WTC11 (cell line): ENCODE results near the gene GCDH. TPM values are rescaled to one million over a fixed set of nuclear protein-coding genes. Genes with fewer than 3 reads are reported as not detected.

Experiments
- ATAC-seq: fragments of 200-7000 bp; cut with Tn5 transposase; 2 replicates; pipeline ENCODE4 v1.10.0; 2021; ENCODE audit warnings: mild to moderate bottlenecking, moderate library complexity
- CTCF ChIA-PET: fragments of 300-600 bp; sonication (Branson Sonifier 250); formaldehyde crosslinking; loops from one replicate; lab custom pipeline; 2021; ENCODE audit warnings: antibody characterized with exemption; lab: Charles Lee
- POLR2A ChIA-PET: fragments of 350-600 bp; sonication (Branson Sonifier 250); formaldehyde crosslinking; loops from one replicate; lab custom pipeline; 2021; ENCODE audit warnings: antibody characterized with exemption; lab: Charles Lee
- DNase-seq: peaks from one replicate; pipeline ENCODE4 v3.0.0; 2021; ENCODE audit warnings: low spot score
- H3K27ac Mint-ChIP-seq: 2 replicates; pipeline ENCODE4 v1.8.0; 2021; ENCODE audit warnings: mixed read lengths
- H3K27me3 Mint-ChIP-seq: 2 replicates; pipeline ENCODE4 v1.8.0; 2021; ENCODE audit warnings: low read depth, mild to moderate bottlenecking, moderate library complexity, mixed read lengths
- H3K36me3 Mint-ChIP-seq: 2 replicates; pipeline ENCODE4 v1.8.0; 2021; ENCODE audit warnings: mixed read lengths
- H3K4me1 Mint-ChIP-seq: 2 replicates; pipeline ENCODE4 v1.8.0; 2022; ENCODE audit warnings: mixed read lengths
- H3K4me3 Mint-ChIP-seq: 2 replicates; pipeline ENCODE4 v1.8.0; 2021; ENCODE audit warnings: mild to moderate bottlenecking, moderate library complexity, mixed read lengths
- H3K9me3 Mint-ChIP-seq: 2 replicates; pipeline ENCODE4 v1.8.0; 2021; ENCODE audit warnings: mixed read lengths
- AR ChIP-seq: fragments of 250-450 bp; sonication (Bioruptor Pico); IDR thresholded peaks from 2 replicates; pipeline ENCODE4 v1.9.0; 2021; ENCODE audit warnings: mild to moderate bottlenecking
- ELF4 ChIP-seq: sonication (generic); formaldehyde crosslinking; IDR thresholded peaks from 2 replicates; pipeline ENCODE4 v1.8.1; 2022; ENCODE audit warnings: low read depth, mild to moderate bottlenecking, moderate library complexity, missing genetic modification reagents
- ETV6 ChIP-seq: sonication (generic); formaldehyde crosslinking; IDR thresholded peaks from 2 replicates; pipeline ENCODE4 v1.8.1; 2022; ENCODE audit warnings: mild to moderate bottlenecking, missing genetic modification reagents
- GABPB1 ChIP-seq: sonication (generic); formaldehyde crosslinking; IDR thresholded peaks from 2 replicates; pipeline ENCODE4 v1.8.1; 2023; ENCODE audit warnings: mild to moderate bottlenecking, missing genetic modification reagents
- GRHL2 ChIP-seq: fragments of 250-450 bp; sonication (Bioruptor Pico); IDR thresholded peaks from 2 replicates; pipeline ENCODE4 v1.8.0; 2022; ENCODE audit warnings: mild to moderate bottlenecking, moderate library complexity; ENCODE audit not compliant: insufficient replicate concordance, severe bottlenecking
- NR3C1 ChIP-seq: sonication (generic); formaldehyde crosslinking; conservative IDR thresholded peaks from 2 replicates; pipeline ENCODE4 v1.8.1; 2023; ENCODE audit warnings: low read depth, mild to moderate bottlenecking, missing genetic modification reagents
- PREB ChIP-seq: sonication (generic); formaldehyde crosslinking; IDR thresholded peaks from 2 replicates; pipeline ENCODE4 v1.8.1; 2022; ENCODE audit warnings: mild to moderate bottlenecking, missing genetic modification reagents, moderate library complexity, borderline replicate concordance
- SMAD3 ChIP-seq: sonication (generic); formaldehyde crosslinking; IDR thresholded peaks from 2 replicates; pipeline ENCODE4 v1.8.0; 2022; ENCODE audit warnings: missing genetic modification reagents, mild to moderate bottlenecking, borderline replicate concordance
- STAT6 ChIP-seq: sonication (generic); formaldehyde crosslinking; conservative IDR thresholded peaks from 2 replicates; pipeline ENCODE4 v1.8.1; 2023; ENCODE audit warnings: mild to moderate bottlenecking, low read depth, missing genetic modification reagents, moderate library complexity
- ZBTB21 ChIP-seq: sonication (generic); formaldehyde crosslinking; IDR thresholded peaks from 2 replicates; pipeline ENCODE4 v1.8.1; 2023; ENCODE audit warnings: mild to moderate bottlenecking, missing genetic modification reagents, borderline replicate concordance
- ZNF138 ChIP-seq: sonication (generic); formaldehyde crosslinking; conservative IDR thresholded peaks from 2 replicates; pipeline ENCODE4 v1.8.1; 2022; ENCODE audit warnings: mild to moderate bottlenecking, moderate library complexity, missing genetic modification reagents
- ZNF219 ChIP-seq: sonication (generic); formaldehyde crosslinking; IDR thresholded peaks from 2 replicates; pipeline ENCODE4 v1.8.0; 2023; ENCODE audit warnings: missing genetic modification reagents, mild to moderate bottlenecking, borderline replicate concordance
- ZNF317 ChIP-seq: sonication (generic); formaldehyde crosslinking; IDR thresholded peaks from 2 replicates; pipeline ENCODE4 v1.8.1; 2023; ENCODE audit warnings: low read depth, mild to moderate bottlenecking, moderate library complexity, missing genetic modification reagents, borderline replicate concordance
- ZNF416 ChIP-seq: fragments of 250-450 bp; sonication (Bioruptor Pico); IDR thresholded peaks from 2 replicates; pipeline ENCODE4 v1.9.0; 2021; ENCODE audit warnings: mild to moderate bottlenecking, inconsistent platforms
- ZNF423 ChIP-seq: fragments of 250-450 bp; sonication (Bioruptor Pico); IDR thresholded peaks from 2 replicates; pipeline ENCODE4 v2.1.2; 2022; ENCODE audit warnings: mild to moderate bottlenecking, moderate library complexity
- ZNF425 ChIP-seq: fragments of 250-450 bp; sonication (Bioruptor Pico); conservative IDR thresholded peaks from 2 replicates; pipeline ENCODE4 v1.9.0; 2021; ENCODE audit warnings: mild to moderate bottlenecking
- ZNF512 ChIP-seq: sonication (generic); formaldehyde crosslinking; IDR thresholded peaks from 2 replicates; pipeline ENCODE4 v1.8.1; 2022; ENCODE audit warnings: missing genetic modification reagents, borderline replicate concordance
- total RNA-seq: library from RNA; stranded (reverse); gene quantifications from 3 replicates; pipeline ENCODE4 v1.2.3, GENCODE V29; 2021

Gene GCDH
- total RNA-seq, 1 experiment from 2014 or later = 69.0 TPM

- no peak for TF ChIP-seq ZNF512 (CRISPR knock-in tag)
- no peak for TF ChIP-seq AR (CRISPR knock-in tag)
- no peak for TF ChIP-seq ZNF423
- no peak for TF ChIP-seq ZNF219
- TF ChIP-seq ZNF416 = no peak
- TF ChIP-seq ETV6 (CRISPR knock-in tag) = no peak
- TF ChIP-seq NR3C1 (CRISPR knock-in tag) = no peak
- no peak for TF ChIP-seq ZNF317 (CRISPR knock-in tag)
- TF ChIP-seq, all 79 proteins: peak for 0
Observed at GRCh38 chr19:12873891-12874745, 16.8 kb upstream of the GCDH start (continued).

GRCh38 chr19:12875086-12875485, 15.9 kb upstream of the GCDH start:
- ChIA-PET CTCF (interaction anchor here (0.6 kb wide), 1 partner anchor 50 kb away, joined by 4 read pairs; no protein-coding TSS in a partner anchor), POLR2A (no interaction called here)
- Mint-ChIP-seq H3K36me3 (peaks cover 46% of the 10 kb centered on the region), H3K27ac (no peak overlapping the region), H3K9me3 (peaks cover 8% of the 10 kb centered on the region), H3K4me3 (no peak overlapping the region), H3K27me3 (peaks cover 26% of the 10 kb centered on the region), H3K4me1 (no peaks in the 10 kb centered on the region)
- no peak for TF ChIP-seq SMAD3 (CRISPR knock-in tag)
- no peak for TF ChIP-seq ZNF425 (CRISPR knock-in tag)
- TF ChIP-seq ZNF219 = no peak
- no peak for TF ChIP-seq ZNF138 (CRISPR knock-in tag)
- TF ChIP-seq PREB (CRISPR knock-in tag) = no peak
- no peak for TF ChIP-seq ZBTB21 (CRISPR knock-in tag)
- no peak for TF ChIP-seq STAT6 (CRISPR knock-in tag)
- TF ChIP-seq GABPB1 (CRISPR knock-in tag) = no peak
- no peak for TF ChIP-seq ELF4
- TF ChIP-seq GRHL2 (CRISPR knock-in tag) = no peak
- ATAC-seq = no peak
- DNase-seq = no peak
